ENCODE measurements around the gene MAPRE2. TPM values are rescaled to one million over a fixed set of nuclear protein-coding genes. Genes with fewer than 3 reads are reported as not detected.

MAPRE2 gene
- total RNA-seq, 4 donors from 2014 or later = 22.2 to 32.2 (median 24.5) TPM

DNA sequence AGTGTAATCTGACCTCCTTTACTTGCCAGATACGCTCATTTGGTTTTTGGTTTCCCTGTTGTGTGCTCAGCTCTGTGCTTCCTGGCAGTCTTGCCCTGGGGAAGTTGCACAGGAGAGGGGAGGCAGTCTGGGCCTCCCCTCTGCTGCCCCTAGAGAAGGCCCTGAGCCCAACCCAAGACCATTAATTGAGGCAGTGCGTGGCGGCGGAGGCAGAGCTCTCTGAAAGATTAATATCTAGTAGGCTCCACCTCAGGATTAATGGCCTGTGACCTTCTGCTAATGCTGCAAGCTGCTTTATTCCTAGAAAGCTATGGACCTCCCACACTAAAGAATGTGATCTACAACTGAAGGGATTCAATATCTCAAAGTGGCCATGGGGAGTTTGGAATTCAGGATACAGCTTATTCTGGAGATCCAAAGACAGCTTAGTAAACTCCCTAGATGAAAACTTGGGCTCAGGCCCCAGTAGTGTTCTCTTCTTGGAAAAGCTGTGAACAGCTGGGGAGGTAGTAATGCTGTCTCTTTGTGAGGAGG is 41.4 kb upstream of the MAPRE2 start:
- H3K4me1 ChIP-seq = peaks cover 0 to 18% (median 7%) of the 10 kb centered on the region in 4 donors
- H3K9me3 ChIP-seq = no peaks in the 10 kb centered on the region
- no peaks in the 10 kb centered on the region for H3K27me3 ChIP-seq
- no peak overlapping the region for H3K27ac ChIP-seq (replicated peaks in 1 of 4)
- no peak for DNase-seq (ENCODE audit: extremely low spot score)
- no peak overlapping the region for H3K4me3 ChIP-seq
- TF ChIP-seq POLR2AphosphoS5 (IDR thresholded peaks at IDR 0.05) (no peak), EP300 (IDR thresholded peaks at IDR 0.05) (no peak), POLR2A (IDR thresholded peaks at IDR 0.05; ENCODE audit: low read depth) (no peak)
- TF ChIP-seq, protein P1, sequence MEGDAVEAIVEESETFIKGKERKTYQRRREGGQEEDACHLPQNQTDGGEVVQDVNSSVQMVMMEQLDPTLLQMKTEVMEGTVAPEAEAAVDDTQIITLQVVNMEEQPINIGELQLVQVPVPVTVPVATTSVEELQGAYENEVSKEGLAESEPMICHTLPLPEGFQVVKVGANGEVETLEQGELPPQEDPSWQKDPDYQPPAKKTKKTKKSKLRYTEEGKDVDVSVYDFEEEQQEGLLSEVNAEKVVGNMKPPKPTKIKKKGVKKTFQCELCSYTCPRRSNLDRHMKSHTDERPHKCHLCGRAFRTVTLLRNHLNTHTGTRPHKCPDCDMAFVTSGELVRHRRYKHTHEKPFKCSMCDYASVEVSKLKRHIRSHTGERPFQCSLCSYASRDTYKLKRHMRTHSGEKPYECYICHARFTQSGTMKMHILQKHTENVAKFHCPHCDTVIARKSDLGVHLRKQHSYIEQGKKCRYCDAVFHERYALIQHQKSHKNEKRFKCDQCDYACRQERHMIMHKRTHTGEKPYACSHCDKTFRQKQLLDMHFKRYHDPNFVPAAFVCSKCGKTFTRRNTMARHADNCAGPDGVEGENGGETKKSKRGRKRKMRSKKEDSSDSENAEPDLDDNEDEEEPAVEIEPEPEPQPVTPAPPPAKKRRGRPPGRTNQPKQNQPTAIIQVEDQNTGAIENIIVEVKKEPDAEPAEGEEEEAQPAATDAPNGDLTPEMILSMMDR (IDR thresholded peaks at IDR 0.05) = no peak
- intact Hi-C loops (cut with DNase I) = loop anchor here (10.0 kb wide), 2 partner anchors 245 to 355 kb away; partner anchors contain the start of gene ZNF397
- no peaks in the 10 kb centered on the region for H3K36me3 ChIP-seq
- 57% methylated on average over 4 of the region's 4 CpGs for WGBS

DNA sequence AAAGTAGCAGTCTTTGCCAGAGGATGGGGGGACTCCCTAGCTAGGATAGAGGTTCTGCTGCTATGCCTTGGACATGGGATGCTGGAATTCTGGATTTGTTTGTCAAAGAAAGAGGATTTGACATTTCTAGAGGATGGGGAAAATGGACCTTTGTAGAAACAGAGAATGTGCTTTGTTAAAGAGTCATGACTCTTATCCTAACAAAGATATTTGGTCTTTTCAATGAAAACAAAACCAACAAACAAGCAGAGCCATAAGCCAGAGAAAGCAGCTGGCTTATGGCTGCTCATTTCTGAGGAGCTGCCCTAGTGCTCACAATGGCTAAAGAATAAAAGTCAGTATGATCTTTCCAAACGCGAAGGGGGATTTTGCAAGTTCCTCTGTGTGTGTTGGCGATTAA is 40.8 kb upstream of the MAPRE2 start:
- 73% methylated on average over 3 of the region's 3 CpGs for WGBS
- Histone ChIP-seq H3K27me3 (no peaks in the 10 kb centered on the region), H3K4me1 (peaks cover 0 to 18% (median 7%) of the 10 kb centered on the region in 4 donors), H3K27ac (replicated peaks in 1 of 4) (no peak overlapping the region), H3K4me3 (no peak overlapping the region), H3K9me3 (no peaks in the 10 kb centered on the region), H3K36me3 (no peaks in the 10 kb centered on the region)
- DNase-seq (ENCODE audit: extremely low spot score) = no peak
- TF ChIP-seq POLR2A (IDR thresholded peaks at IDR 0.05; ENCODE audit: low read depth) (no peak), POLR2AphosphoS5 (IDR thresholded peaks at IDR 0.05) (no peak), EP300 (IDR thresholded peaks at IDR 0.05) (no peak)
- TF ChIP-seq, protein P1 (IDR thresholded peaks at IDR 0.05) = no peak
- intact Hi-C loops (cut with DNase I) = loop anchor here (10.0 kb wide), 2 partner anchors 244 to 354 kb away; partner anchors contain the start of gene ZNF397

DNA sequence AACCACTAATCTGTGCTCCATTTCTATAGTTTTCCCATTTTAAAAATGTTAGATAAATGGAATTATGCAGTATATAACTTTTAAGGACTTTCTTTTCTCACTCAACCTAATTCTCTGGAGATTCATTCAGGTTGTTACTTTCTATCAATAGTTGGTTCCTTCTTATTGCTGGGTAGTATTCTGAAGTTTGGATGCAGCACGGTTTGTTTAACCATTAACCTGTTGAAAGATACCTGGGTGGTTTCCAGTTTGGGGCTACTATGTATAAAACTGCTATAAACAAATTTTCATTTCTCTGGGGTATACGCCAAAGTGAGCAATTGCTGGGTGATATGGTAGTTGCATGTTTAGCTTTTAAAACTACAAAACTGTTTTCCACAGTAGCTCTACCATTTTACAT is 39.1 kb upstream of the MAPRE2 start:
- TF ChIP-seq POLR2AphosphoS5 (IDR thresholded peaks at IDR 0.05) = no peak
- no peak for TF ChIP-seq POLR2A (IDR thresholded peaks at IDR 0.05; ENCODE audit: low read depth)
- TF ChIP-seq, protein P1 (IDR thresholded peaks at IDR 0.05) = no peak
- TF ChIP-seq EP300 (IDR thresholded peaks at IDR 0.05) = no peak
- H3K4me3 ChIP-seq = no peak overlapping the region
- H3K27ac ChIP-seq (replicated peaks in 1 of 4) = no peak overlapping the region
- WGBS = 52% methylated on average over 2 of the region's 2 CpGs
- intact Hi-C loops (cut with DNase I) = loop anchor here (10.0 kb wide), 2 partner anchors 243 to 353 kb away; partner anchors contain the start of gene ZNF397
- H3K36me3 ChIP-seq = no peaks in the 10 kb centered on the region
- H3K9me3 ChIP-seq = no peaks in the 10 kb centered on the region
- H3K4me1 ChIP-seq = peaks cover 0 to 18% (median 9%) of the 10 kb centered on the region in 4 donors
- DNase-seq (ENCODE audit: extremely low spot score) = no peak
- no peaks in the 10 kb centered on the region for H3K27me3 ChIP-seq

DNA sequence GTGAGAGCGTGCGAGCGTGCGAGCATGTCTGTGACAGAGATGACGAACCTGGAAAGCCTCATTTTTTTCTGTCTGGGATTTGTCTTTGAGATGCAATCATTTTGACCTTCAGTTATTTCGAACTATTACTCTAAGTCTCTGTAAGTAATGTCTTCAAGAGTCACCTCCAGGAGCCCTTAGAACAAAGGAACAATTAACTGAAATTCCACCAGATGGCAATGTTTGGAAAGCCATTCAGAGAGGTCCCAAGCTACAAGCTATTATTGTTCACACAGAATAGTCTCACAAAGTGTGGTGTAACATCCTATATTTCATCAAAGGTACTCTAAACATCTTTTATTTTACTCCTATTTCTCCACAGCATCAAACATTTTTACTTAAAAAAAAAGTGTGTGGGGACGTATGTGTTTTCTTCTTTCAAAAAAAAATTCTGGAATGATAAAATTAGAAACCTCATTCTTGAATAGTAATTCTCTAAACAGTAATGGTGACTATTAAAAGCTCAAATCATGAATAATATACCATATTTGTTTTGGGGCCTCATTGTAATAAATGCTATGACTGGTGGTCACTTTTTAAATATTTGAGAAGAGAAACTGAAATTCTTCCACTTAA is 35.1 kb upstream of the MAPRE2 start:
- no peak for TF ChIP-seq POLR2A (IDR thresholded peaks at IDR 0.05; ENCODE audit: low read depth)
- TF ChIP-seq, protein P1 (IDR thresholded peaks at IDR 0.05) = peak; percentile 70 to 75 (median 72)
- no peak for TF ChIP-seq EP300 (IDR thresholded peaks at IDR 0.05)
- no peak for TF ChIP-seq POLR2AphosphoS5 (IDR thresholded peaks at IDR 0.05)
- Histone ChIP-seq H3K4me3 (no peak overlapping the region), H3K9me3 (no peaks in the 10 kb centered on the region), H3K27ac (replicated peaks in 1 of 4) (no peak overlapping the region), H3K36me3 (no peaks in the 10 kb centered on the region), H3K27me3 (no peaks in the 10 kb centered on the region), H3K4me1 (peaks cover 0 to 7% (median 2%) of the 10 kb centered on the region in 4 donors)
- no peak for DNase-seq (ENCODE audit: extremely low spot score)
- intact Hi-C loops (cut with DNase I) = loop anchor here (1.0 to 10.0 kb wide), 3 partner anchors 138 to 349 kb away; partner anchors contain the start of gene ZNF397
- 46% methylated on average over 7 of the region's 7 CpGs for WGBS
